Measurements from ENCODE around the gene SALL1.
A peak's percentile ranks its signal among the peaks of the same experiment; 100 is the strongest.

The SALL1 gene

DNA sequence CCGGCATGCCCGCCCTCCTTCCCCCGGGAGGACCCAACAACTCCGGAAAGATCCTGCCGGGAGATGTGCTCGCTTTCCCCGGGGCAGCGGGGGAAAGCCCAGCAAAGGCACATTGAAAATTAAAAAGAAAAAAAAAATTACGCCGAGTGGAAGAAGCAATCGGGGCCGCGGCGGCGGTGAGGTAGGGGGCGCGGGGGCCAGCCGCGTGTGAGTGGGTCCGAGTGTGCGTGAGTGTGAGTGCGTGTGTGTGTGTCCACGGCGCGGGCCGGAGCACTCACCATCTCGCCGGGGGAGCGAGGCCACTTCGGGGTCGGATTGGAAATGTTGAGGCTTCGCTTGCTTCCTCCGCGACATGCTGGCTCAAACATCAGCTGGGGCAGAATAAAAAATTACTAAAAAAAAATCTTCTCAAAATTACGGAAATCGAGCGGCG, at the start of gene SALL1:
TSS of gene SALL1 (minus strand) at position 383 of the 433 bp plus-strand sequence. CDS start at position 354, 29 bp downstream.
- DNase-seq, result no peak

DNA sequence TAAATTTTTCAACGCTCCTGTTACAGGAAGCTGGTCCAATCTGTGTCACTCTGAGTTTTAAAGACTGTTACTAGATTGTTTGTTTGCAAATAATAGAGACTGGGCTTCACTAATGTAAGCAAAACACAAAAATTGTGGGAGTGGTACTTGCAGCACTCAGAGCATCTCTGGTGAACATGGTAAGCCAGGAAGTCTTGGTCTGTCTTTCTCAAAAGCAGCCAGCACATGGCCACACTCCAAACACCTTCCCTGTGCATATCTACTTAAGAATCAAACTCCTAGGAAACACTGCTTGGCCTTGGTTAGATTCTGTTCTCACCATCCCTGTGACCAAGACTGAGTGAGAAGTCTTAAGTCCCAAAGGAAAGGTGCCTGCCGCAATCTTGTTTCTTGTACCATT, 49.7 kb upstream of the SALL1 start:
- no peak for DNase-seq

DNA sequence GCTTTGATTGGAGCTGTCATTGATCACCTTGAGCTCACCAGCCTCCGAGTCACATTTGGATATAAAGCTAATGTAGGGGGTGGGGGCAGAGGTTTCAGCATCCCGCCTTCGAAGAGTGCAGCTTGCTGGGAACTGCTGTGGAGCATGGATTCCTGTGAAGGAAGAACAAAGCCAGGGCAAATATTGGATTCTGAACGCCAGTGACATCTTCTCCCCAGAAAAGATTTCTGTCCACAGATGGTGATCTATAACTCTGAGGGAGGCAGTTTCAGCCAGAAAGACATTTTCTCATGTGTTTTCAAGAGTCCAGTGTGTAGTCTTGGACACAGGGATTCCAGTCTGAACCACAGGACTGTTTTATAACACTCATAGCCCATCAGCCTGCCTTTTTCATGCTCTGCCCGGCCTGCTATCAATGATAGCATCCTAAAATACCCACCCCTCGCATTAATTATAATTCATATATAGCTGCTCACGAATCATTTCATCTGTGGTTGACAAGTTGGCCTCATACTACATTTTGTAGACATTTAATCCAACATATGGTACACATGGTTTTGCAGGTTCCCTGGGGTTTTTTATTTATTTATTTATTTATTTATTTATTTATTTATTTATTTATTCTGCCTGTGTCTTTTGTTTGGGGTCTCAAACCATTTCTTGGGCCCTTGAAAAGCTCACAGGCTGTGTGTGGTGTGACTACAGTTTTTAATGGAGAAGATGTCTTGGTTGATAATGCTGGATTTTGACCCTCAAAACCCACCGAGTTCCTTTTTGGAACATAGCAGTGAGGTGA, 47.1 kb upstream of the SALL1 start:
- no peak for DNase-seq

DNA sequence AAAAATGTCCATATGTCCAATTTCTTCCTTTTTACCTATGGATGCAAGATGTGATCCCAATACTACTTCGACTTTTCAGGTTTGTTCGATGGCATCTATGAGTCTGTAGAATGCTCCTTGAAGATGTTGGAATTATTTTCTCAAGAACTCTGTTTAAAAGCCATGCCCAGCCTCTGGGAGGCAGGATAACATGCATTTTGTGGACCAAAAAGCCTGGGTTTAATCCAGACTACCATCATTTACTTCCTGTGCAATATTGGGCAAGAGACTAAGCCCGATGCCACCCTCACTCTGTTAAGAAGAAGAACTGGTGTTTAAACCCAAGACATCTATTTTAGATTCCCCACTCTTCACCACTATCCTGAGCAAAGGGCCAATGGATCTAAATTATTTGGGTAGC, 42.8 kb upstream of the SALL1 start:
- DNase-seq, result no peak

DNA sequence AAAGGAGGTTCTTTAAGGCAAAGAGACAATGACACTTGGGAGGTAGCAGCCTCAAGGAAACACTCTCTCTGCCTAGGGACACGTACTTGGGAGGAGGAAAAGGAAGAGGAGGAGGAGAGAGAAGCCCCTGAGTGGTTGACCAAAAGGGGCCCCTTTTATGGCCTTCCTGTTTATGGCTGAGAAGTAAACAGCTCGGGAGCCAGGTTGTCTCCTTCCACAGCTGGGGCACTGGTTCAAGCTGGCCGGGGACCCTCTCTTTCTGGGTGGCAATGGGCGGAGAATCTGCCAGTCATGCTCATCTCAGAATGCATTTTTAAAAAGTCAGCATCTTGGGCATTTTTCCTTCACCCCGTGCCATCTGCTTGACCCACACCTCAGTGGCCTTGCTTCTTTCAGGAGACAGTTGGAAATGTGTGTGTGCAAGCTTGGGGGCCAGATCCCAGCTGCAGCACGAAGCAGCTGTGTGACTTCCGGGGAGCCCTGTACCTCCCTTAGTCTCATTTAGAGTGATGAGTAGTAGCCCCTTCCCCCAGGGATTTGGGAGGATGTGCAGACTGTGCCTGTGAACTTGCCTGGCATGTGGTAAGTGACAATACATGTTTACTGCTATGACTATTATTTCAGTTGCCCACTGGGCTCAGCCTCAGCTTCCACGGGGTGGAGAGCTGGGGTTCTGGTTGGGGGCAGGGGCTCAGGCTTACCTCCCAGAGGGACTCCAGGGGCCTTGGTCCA, 33.8 kb upstream of the SALL1 start:
- DNase-seq, result no peak

DNA sequence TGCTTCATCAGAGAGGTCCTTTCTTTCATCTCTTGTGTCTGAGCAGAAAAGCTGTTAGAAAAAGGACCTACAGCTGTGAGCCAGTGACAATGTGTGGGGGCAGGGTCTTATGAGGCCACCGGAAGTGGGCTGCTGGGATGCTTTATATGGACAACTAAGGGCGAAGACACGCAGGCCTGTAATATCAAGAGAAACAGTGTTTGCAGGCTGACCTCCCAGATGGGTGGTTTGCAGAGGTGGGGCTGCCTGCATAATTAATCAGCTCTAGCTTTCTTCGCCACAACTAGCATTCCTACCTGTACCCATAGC, 30.4 kb upstream of the SALL1 start:
- DNase-seq, result no peak

DNA sequence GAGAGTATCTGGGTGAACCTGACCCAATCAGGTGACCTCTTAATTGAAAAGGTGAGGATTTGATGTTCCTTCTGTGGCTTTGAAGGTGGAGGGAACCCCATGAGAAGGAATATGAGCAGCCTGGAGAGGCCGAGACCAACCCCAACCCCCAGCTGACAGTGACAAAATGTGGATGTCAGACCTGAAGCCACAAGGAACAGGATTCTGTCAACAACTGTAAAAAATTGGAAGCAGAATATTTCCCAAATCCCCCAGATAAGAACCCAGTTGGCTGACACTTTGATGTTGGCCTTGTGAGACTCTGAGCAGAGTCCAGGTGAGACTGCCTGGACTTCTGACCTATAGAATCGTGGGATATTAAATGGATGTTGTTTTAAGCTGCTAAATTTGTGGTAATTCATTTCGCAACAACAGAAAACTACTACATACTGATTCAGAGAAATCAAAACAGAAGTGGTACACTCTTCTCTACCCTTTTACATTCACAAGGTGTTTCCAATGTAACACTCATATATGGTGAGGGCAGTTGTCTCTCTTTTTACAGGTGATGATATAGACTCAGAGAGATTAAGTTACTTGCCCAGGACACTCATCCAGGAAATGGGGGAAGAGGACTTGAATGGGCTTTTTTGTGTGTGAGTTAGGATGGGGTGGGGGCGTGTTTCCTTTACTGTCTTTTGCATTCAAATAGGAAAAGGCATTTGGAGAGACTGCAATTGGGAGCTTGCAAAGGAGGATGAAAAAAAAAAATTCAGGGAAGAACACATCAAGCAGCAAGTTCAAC, 29.8 kb upstream of the SALL1 start:
- no peak for DNase-seq

DNA sequence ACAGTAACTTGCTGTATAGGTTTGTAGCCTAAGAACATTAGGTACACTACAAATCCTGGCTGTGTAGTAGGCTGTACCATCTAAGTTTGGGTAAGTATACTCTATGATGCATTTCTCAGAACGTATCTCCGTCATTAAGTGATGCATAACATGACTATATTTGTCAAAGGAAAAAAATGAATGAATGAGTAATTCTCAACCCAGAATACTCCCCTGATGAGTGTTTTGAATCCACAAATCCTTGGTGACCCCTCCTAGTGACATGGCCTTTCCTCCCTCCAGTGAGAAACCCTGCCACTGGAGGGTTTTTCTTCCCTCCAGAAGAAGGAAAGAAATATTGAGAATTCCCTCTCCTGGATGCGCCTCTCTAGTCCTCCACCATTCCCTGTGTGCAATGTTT, 24.0 kb upstream of the SALL1 start:
- no peak for DNase-seq

DNA sequence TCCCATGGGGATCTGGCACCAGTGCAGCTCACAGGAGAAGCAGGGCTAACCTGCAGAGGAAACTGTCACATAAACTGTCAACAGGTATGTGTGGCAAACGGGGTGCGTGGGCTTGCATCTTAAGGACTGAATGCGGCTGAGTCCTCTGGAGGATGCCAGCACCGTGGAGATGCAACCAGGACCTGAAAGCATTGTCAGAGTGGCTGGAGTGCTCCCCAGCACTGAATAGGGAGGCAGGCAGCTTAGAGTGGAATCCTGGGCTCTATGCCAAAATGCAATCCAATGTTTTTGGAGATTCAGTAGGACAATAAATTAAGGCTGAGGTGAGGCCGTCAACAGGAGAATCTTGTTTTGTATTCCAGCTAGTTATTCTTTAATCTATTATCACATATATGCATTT, 21.3 kb upstream of the SALL1 start:
- no peak for DNase-seq

DNA sequence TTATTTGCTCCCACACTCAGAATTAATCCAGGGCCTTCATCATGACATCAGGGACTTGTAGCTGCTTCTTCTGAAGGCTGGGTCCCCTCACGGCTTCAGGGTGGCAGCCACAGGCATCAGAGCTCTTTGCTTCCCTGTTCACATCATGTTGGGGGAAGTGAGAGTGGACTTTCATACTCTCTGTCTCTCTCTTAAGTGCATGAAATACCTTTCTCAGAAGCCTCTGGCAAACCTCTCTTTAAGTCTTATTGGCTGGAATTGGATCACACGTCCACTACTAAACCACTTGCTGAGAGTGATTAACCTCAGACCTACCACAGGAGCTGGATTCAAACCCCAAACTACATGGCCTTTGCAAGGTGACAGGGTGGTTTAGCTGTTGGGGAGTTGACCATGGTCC, 17.7 kb upstream of the SALL1 start:
- DNase-seq, result no peak

DNA sequence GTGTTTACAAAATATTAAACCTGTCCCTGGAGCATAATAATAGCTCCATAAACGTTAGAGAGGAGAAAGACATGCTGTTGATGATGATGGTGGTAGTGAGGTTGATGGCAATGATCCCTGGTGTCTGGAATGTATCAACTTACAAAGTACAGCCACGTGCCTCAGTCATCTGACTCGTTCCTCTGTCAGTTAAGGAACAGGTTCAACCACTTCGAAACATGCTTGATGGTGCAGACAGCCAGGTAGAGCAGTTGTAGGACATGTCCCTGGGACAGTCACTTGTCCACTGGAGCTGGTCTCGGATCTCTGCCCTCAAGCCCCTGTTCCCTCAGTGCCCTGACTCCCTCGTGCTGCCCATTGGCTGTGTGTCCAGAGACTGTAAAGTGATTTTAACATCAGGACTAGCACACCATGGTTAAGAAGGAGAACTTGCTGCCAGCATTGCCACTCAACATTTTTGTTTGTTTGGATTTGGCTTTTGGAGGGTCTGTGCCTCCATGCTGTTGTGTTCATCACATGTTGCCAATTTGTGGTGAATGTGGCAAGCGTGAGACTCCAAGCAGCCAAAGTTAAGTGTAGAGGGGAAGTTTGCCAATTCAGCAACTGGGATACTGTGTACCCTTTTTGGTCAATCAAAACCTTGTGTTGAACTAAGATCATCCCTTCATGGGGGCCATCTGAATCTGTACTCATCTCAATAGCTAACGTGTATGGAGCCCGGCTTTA, 16.3 kb upstream of the SALL1 start:
- peak; percentile 71 for DNase-seq

DNA sequence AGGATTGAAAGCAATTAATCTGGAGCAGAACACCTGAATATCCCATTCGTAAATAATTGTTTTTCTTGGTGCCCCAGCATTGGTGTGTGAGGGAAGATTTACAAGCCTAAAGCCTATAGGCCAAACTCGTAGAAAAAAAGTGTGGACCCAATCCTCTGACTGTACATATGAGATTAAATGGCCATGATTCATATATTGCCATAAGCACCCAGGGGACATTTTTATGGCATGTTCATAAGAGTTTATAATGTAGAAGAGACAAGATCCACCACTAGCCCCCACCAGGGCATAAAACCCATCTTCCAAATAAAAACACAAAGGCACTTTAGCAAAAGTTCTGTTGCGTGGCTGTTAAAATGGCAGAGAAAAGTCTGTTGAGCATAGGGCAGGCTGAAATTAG, 15.5 kb upstream of the SALL1 start:
- no peak for DNase-seq

DNA sequence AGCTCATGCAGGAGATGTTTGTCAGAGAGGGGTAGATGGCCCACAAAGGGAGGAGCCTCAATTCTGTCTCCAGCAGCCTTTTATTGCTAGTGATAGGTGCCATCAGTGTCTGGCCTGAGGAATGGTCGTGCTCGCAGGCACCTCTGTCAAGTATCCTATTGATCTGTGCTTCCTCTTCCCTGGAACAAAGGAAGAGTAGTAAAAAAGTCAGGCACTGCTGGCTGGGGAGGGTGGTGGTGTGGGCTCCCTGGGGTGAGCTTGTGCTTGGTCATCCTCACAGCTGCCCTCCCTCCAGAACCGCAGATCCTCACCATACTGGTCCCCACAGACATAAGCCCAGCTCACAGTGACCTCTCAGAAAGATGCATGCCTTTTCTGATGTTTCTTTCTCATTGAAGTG, 15.0 kb upstream of the SALL1 start:
- DNase-seq, result no peak

DNA sequence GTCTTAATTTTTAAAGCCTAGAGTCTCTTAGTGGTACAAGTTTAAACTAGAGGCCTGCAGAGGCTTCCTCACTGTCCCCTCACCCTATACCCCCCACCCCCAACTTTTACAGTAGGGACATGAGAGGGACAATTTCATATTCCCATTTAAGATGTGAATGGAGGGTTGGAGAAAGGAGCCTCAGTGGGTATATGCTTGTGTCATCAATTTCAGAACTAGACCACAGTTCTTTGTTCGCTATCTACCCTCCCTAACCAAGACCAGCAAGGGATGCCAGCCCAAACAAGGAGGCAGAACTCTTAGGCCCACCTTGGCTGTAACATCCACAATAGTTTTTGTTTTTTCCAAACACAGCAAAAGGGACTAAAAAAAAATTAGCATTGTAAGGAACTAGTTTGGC, 14.0 kb upstream of the SALL1 start:
- no peak for DNase-seq

DNA sequence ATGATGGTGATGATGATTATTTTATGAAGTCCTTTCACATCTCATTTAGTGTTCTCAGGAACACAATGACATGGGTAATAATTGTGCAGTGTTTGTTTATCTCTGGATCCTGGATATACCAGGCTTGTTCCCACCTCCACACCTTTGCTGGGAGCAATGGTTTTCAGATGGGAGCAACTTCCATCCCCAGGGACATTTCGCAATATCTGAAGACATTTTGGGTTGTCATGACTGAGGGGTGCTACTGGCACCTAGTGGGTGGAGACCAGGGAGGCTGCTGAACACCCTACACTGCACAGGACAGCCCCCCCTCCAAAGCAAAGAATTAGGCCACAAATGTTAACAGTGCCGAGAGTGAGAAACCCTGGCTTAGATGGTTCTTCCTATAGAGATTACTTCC, 13.5 kb upstream of the SALL1 start:
- DNase-seq, result no peak

DNA sequence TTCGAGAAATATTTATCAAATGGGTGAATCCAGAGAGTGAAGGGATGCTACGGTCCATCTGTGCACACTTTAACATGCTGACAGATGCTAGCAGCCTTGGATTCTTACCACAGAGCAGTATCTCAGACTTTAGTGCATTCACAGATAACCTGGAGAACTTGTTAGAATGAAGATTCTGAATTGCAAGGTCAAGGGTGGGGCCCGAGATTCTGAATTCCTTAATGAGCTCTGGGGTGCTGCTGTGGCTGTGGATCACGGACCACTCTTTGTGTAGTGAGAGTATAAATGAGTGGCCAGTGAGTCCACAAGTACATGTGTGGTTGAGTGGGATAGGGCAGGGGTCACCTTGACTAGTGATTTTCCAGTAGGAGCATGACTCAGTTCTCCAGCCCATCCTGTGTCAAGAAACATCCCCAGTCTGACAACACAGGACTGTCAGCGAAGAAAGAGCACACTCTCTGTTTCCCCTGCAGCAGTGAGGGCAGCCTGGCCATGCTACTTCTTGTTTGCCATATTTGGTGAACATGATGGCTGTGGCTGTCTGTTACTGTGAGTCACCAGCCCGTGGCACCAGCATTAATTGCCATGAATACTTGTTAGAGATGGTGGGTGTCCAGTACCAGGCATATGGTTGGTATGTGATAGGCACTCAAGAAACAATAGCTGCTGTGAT, 13.0 kb upstream of the SALL1 start:
- DNase-seq, result no peak

DNA sequence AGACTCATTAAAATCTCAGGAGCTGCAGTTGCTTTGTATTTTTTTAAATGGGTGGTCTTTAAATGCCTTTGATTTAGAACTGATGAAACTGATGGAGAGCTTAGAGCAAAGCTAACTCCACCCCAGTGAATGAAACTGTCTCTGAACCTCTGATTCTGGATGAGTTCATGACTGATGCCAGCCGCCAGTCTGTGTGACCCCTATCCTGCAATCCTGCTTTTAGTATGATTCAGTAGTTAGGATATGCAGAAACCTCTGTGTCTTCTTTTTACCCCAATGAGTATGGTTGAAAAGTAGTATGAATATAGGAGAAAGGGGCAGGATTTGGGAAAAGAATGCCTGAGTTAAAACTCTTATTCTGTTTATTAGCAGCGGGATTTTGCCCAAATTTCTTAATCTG, 12.3 kb upstream of the SALL1 start:
- no peak for DNase-seq

DNA sequence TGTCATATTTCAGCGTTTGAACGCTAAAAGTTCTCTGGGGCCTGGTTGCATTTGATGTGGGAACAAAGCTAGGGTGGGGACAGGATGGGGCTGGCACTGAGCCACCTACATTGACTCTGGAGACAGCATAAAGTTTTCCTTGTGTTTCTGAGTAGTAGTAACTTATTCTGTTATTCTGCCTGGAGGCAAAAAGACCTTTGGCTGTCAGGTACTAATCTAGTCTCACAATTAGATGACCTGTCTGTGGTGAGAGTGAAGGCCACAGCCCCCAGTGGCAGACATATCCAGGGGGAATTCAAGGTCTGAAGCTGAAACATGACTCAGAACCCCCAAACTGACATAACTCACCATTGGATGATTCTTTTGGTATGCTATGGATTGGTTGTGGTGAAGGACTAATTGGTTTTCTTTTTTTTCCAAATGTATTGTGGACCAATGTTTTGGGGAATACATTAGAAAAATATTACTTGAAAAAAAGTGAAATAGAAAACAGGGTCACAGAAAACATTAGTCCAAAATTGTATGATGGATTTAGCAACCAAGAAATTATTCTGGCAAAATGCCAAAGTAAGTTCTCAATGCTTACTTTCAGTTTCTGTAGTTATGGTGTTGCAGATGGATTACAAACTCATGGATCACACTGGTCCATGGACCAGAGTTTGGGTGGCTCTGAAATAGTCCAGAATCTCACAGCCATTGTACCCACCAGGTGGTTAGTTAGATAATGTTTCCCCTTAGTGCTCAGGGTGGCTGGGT, 10.5 kb upstream of the SALL1 start:
- DNase-seq, result no peak

DNA sequence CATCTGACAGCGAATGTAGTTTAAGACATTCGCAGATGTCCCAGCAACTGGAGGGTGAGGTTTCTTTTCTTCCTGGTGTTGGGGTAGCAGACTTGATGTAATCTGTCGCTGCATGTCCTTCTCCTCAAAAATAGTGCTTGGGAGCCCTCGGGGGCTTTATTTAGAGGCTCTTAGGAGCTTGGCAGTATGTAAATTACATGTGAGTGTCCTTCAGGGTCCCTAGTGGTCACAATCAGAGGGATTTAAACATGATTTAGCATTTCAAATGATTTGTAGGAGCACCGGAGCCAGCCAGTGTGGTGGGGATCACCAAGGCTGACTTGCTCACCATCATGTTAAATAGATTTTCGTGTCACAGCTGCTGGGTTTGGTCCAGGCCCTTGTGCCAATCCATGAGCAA, 8.8 kb upstream of the SALL1 start:
- DNase-seq, result no peak

DNA sequence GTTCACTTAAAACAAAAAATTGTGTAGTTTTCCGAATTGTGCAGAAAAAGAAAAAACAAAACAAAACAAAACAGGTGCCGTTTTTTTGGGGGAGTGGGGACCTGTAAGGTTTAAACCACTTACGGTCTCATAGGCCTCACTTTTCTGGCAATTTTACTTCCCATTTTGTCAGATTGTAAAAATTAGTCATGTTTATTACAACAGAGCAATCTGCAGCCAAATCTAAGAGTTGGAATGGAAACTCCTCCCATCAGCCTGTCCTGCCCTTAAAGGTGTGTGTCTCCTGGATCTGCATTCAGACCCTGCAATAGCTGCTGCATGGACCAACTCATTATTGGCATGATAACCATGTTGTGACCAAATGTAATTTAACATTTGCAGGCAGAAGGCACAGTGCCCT, 8.2 kb upstream of the SALL1 start:
- no peak for DNase-seq

DNA sequence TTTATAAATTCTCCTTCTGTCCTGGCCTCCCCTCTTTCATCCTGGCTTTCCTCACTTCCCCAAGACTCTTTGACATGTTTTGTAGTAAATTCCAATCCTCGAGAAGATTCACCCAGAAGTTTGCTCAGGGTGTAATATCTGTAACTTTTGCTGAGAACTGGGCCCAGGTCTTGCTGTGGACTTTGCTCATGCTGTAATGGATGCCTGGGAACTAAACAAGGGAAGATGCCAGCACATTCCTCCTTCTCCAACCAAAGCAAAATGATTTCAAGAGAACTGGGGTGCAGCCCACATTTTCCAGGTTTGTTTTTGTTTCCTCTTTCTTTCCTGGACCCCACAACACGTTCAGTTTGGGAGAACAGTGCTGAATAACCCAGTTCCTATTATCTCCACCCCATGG, 6.6 kb upstream of the SALL1 start:
- no peak for DNase-seq

DNA sequence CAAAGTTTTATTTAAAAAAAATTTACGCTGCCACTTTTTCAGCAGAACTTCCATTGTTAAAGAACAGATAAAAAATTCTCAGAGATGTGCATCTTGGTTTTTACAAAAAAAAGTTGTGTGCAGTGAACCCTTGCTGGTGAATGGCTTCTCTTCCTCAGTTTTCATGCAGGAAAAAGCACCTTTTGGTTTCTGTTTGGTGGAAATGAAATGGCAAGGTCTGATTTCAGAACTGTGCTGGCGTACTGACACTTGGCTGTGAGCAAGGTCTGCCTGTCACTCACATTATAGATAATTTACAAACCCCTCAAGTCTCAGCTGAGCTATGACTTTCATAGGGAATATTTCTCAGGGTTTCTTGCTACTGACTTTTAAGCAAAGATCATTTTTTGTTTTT, 5.7 kb upstream of the SALL1 start:
- DNase-seq, result no peak

Data from NCI-H510A (cell line).